HepG2 (cell line): ENCODE results near the gene TAF7. TPM values are rescaled to one million over a fixed set of nuclear protein-coding genes. Genes with fewer than 3 reads are reported as not detected.

Source experiments
- ATAC-seq: fragments of 200-7000 bp; cut with Tn5 transposase; 3 replicates; pipeline ENCODE4 v1.9.1; 2020; ENCODE audit warnings: mild to moderate bottlenecking, moderate library complexity
- BruUV-seq: library from RNA; stranded (reverse); fragments of 400-500 nt; replicated peaks from 2 replicates; lab custom pipeline; 2021; lab: Mats Ljungman, UMichigan
- CTCF ChIA-PET: fragments of 300-600 bp; formaldehyde crosslinking; extraction: SDS; loops from one replicate; lab custom pipeline; 2021; ENCODE audit warnings: low total read pairs, inconsistent platforms, low intra/inter-chr PET ratio; lab: Yijun Ruan, JAX
- POLR2A ChIA-PET: fragments of 350-600 bp; sonication (Branson Sonifier 250); formaldehyde crosslinking; loops from one replicate; lab custom pipeline; 2020; ENCODE audit warnings: antibody characterized with exemption, inconsistent platforms; lab: Yijun Ruan, JAX
- DNase-seq: peaks from one replicate; pipeline ENCODE4 v3.0.0-alpha.2; 2015; ENCODE audit warnings: low spot score
- FAIRE-seq: peaks from 3 replicates; lab custom pipeline; 2011; peaks lifted over from hg19 to GRCh38; lab: Jason Lieb, UNC
- H2AFZ ChIP-seq: one replicate; pipeline ENCODE4 v1.6.1; 2011; ENCODE audit warnings: low read length, inconsistent platforms
- H3K27ac ChIP-seq: fragments of 300-600 bp; 3 replicates; pipeline ENCODE4 v1.8.0; 2011; ENCODE audit warnings: mixed run types, mild to moderate bottlenecking, mixed read lengths, low read length, inconsistent platforms; ENCODE audit not compliant: insufficient read depth; ENCODE audit errors: extremely low read length
- H3K27me3 ChIP-seq, 2 experiments: fragments of 200-600 bp in 1 of 2; 2 replicates in 1 of 2; 3 replicates in 1 of 2; pipeline versions ENCODE4 v1.6.0 to v1.8.0; 2011; ENCODE audit warnings: low read length in 2 of 2, mild to moderate bottlenecking in 2 of 2, moderate library complexity in 2 of 2, inconsistent platforms in 1 of 2; ENCODE audit not compliant: insufficient read depth in 2 of 2, control insufficient read depth in 1 of 2
- H3K36me3 ChIP-seq, 2 experiments: fragments of 200-600 bp in 1 of 2; replicated peaks in 1 of 2; 2 replicates in 1 of 2; 3 replicates in 1 of 2; pipeline versions ENCODE4 v1.5.1 to v1.8.0; 2011; ENCODE audit warnings: low read length in 2 of 2, inconsistent platforms in 1 of 2; ENCODE audit not compliant: insufficient read depth in 2 of 2, control insufficient read depth in 1 of 2
- H3K4me1 ChIP-seq: 2 replicates; pipeline ENCODE4 v1.5.1; 2012; ENCODE audit warnings: low read length, inconsistent platforms; ENCODE audit not compliant: insufficient read depth
- H3K4me2 ChIP-seq: 2 replicates; pipeline ENCODE4 v1.6.0; 2011; ENCODE audit warnings: low read depth, low read length, inconsistent platforms
- H3K4me3 ChIP-seq, 3 experiments: fragments of 200-600 bp in 1 of 3; sonication (generic), shearing (Covaris generic) in 1 of 3; replicated peaks in 1 of 3; 2 replicates each; pipeline ENCODE4 v1.5.1; 2011 to 2016; ENCODE audit warnings: low read length in 3 of 3, inconsistent platforms in 2 of 3, low read depth in 2 of 3, mild to moderate bottlenecking in 2 of 3, control low read depth in 1 of 3, mixed read lengths in 1 of 3; ENCODE audit not compliant: insufficient read depth in 1 of 3
- H3K79me2 ChIP-seq: one replicate; pipeline ENCODE4 v1.6.1; 2011; ENCODE audit warnings: low read length, inconsistent platforms; ENCODE audit not compliant: insufficient read depth
- H3K9ac ChIP-seq: 2 replicates; pipeline ENCODE4 v1.6.0; 2011; ENCODE audit warnings: mild to moderate bottlenecking, low read depth, low read length, inconsistent platforms; ENCODE audit not compliant: insufficient read depth
- H3K9me3 ChIP-seq: 2 replicates; pipeline ENCODE4 v1.5.1; 2012; ENCODE audit warnings: mild to moderate bottlenecking, low read length
- H4K20me1 ChIP-seq: 2 replicates; pipeline ENCODE4 v1.6.0; 2011; ENCODE audit warnings: inconsistent platforms, mild to moderate bottlenecking, low read length, moderate library complexity; ENCODE audit not compliant: insufficient read depth
- CBX1 ChIP-seq: IDR thresholded peaks from one replicate; pipeline ENCODE4 v1.6.1; 2016; ENCODE audit warnings: antibody characterized with exemption, low read depth
- FOXK2 ChIP-seq: fragments of 450-650 bp; IDR thresholded peaks from 2 replicates; pipeline ENCODE4 v1.6.1; 2016
- JARID2 ChIP-seq: sonication (generic); formaldehyde crosslinking; IDR thresholded peaks from 2 replicates; pipeline ENCODE4 v1.8.1; 2023; ENCODE audit warnings: missing genetic modification reagents, inconsistent platforms; ENCODE audit not compliant: insufficient replicate concordance
- MIXL1 ChIP-seq: IDR thresholded peaks from 2 replicates; pipeline ENCODE4 v1.6.1; 2016
- SALL1 ChIP-seq: sonication (generic); formaldehyde crosslinking; IDR thresholded peaks from 2 replicates; pipeline ENCODE4 v1.8.0; 2022; ENCODE audit warnings: mild to moderate bottlenecking, missing genetic modification reagents
- ZNF44 ChIP-seq: sonication (generic); formaldehyde crosslinking; IDR thresholded peaks from 2 replicates; pipeline ENCODE4 v1.5.1; 2020; ENCODE audit warnings: mild to moderate bottlenecking, missing genetic modification reagents
- ZNF556 ChIP-seq: sonication (generic); formaldehyde crosslinking; IDR thresholded peaks from 2 replicates; pipeline ENCODE4 v1.4.0; 2020; ENCODE audit warnings: mild to moderate bottlenecking, missing genetic modification reagents, borderline replicate concordance
- ZNF605 ChIP-seq: sonication (generic); formaldehyde crosslinking; IDR thresholded peaks from 2 replicates; pipeline ENCODE4 v1.8.0; 2022; ENCODE audit warnings: mild to moderate bottlenecking, missing genetic modification reagents
- WGBS: methylation state at CpG from one replicate; pipeline ENCODE4 v1.1.6; 2017; ENCODE audit warnings: low lambda C conversion rate; 5-methylcytosine and 5-hydroxymethylcytosine counted together
- in situ Hi-C: cut with HindIII; loops from 2 replicates; pipeline ENCODE4 v1.10.0; 2017; ENCODE audit warnings: low pct_unique_long_range_greater_than_20kb; ENCODE audit not compliant: extremely low pct_ligation_motif_present
- intact Hi-C: fragments of 100-400 bp; cut with micrococcal nuclease; formaldehyde crosslinking; loops from one replicate; pipeline ENCODE4 v1.10.0; 2022; ENCODE audit not compliant: unreplicated experiment
- polyA plus RNA-seq, 8 experiments: library from polyadenylated mRNA; depleted of rRNA in 3 of 8; stranded (reverse) in 7 of 8; unstranded in 1 of 8; fragments of >200 nt; fragmentation: Illumina TruSeq in 4 of 8; extraction: Trizol in 4 of 8; gene quantifications; 2 replicates each; pipeline versions ENCODE4 v1.2.1 to v1.2.3, GENCODE V29; 2011 to 2016; ENCODE audit warnings: low read depth in 4 of 8, missing spikeins in 1 of 8, mixed read lengths in 1 of 8; ENCODE audit not compliant: insufficient read depth in 1 of 8
- total RNA-seq, 5 experiments: library from RNA; depleted of rRNA; stranded (reverse); fragments of >200 nt; fragmentation: Illumina TruSeq; extraction: Trizol; gene quantifications; 2 replicates each; pipeline ENCODE4 v1.2.3, GENCODE V29; 2016; ENCODE audit warnings: low read depth in 1 of 5
- TF ChIP-seq, protein P1 (sequence below), 2 experiments: sonication (generic) in 1 of 2; formaldehyde crosslinking in 1 of 2; IDR thresholded peaks; 2 replicates each; pipeline versions ENCODE4 v1.4.0 to v1.6.1; 2018 to 2020; ENCODE audit warnings: missing genetic modification reagents in 2 of 2, borderline replicate concordance in 1 of 2, low read depth in 1 of 2, mild to moderate bottlenecking in 1 of 2, missing biosample characterization in 1 of 2
- TF ChIP-seq, protein P2 (sequence below): sonication (generic); formaldehyde crosslinking; IDR thresholded peaks from 2 replicates; pipeline ENCODE4 v1.5.0; 2020; ENCODE audit warnings: mild to moderate bottlenecking, missing genetic modification reagents, moderate library complexity
- TF ChIP-seq, protein P3 (sequence below): sonication (generic); formaldehyde crosslinking; IDR thresholded peaks from 2 replicates; pipeline ENCODE4 v1.4.0; 2020; ENCODE audit warnings: missing genetic modification reagents, mild to moderate bottlenecking, borderline replicate concordance
- TF ChIP-seq, protein P4 (sequence below): sonication (generic); formaldehyde crosslinking; IDR thresholded peaks from 2 replicates; pipeline ENCODE4 v1.4.0; 2020; ENCODE audit warnings: missing genetic modification reagents

TAF7 gene
- total and polyA plus RNA-seq, 2 of the 13 experiments (the other 11 are each of a cell fraction or from before 2014, with no cell fraction given), result 41.6 to 61.5 TPM

DNA sequence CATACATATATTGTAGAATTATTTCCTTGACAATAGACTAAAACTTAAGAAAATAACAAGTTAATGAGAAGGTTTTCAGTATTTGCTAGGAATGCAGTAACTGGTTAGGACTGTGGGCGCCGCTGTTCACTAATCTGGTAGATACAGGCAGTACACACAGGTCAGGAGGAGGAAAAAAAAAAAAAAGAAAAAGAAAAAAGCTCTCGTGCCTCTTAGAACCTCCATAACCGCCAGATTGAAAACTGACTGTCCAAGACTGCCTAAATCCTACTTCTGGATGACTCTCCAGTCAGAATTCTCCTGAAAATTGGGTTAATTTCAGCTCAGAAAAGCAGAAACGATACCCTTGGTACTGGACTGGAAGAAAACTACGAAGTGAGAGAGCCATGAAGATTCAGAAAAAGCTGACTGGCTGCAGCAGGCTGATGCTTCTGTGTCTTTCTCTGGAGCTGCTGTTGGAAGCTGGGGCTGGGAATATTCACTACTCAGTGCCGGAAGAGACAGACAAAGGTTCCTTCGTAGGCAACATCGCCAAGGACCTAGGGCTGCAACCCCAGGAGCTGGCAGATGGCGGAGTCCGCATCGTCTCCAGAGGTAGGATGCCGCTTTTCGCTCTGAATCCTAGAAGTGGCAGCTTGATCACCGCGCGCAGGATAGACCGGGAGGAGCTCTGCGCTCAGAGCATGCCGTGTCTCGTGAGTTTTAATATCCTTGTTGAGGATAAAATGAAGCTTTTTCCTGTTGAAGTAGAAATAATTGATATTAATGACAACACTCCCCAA lies 9.9 kb upstream of the TAF7 start, which contains the start of gene PCDHGA1:
Gene PCDHGA1 (plus strand): TSS at position 216 of the 782 bp plus-strand sequence.
- intact Hi-C loops, result no loop called here
- FAIRE-seq (peak; percentile 78), ATAC-seq (peak; percentile 92)
- 0 out of 2 replicates have a peak, but pooled peaks have one; percentile 31 for TF ChIP-seq MIXL1 (CRISPR knock-in tag)
- 0 out of 2 replicates have a peak, but pooled peaks have one; percentile 44 for TF ChIP-seq ZNF44
- TF ChIP-seq CBX1, result peak; percentile 23
- TF ChIP-seq, protein P1, sequence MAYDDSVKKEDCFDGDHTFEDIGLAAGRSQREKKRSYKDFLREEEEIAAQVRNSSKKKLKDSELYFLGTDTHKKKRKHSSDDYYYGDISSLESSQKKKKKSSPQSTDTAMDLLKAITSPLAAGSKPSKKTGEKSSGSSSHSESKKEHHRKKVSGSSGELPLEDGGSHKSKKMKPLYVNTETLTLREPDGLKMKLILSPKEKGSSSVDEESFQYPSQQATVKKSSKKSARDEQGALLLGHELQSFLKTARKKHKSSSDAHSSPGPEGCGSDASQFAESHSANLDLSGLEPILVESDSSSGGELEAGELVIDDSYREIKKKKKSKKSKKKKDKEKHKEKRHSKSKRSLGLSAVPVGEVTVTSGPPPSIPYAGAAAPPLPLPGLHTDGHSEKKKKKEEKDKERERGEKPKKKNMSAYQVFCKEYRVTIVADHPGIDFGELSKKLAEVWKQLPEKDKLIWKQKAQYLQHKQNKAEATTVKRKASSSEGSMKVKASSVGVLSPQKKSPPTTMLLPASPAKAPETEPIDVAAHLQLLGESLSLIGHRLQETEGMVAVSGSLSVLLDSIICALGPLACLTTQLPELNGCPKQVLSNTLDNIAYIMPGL (CRISPR knock-in tag; IDR thresholded peaks at IDR 0.05; ENCODE audit: borderline replicate concordance in 1 of 2, low read depth in 1 of 2), result peak; percentile 43 to 48; a peak in 2 of 4 replicates
- no peak for TF ChIP-seq SALL1 (CRISPR knock-in tag)
- peak; percentile 21; the same call in 1 of the 2 replicates for TF ChIP-seq ZNF556 (CRISPR knock-in tag)
- no peak for TF ChIP-seq JARID2 (CRISPR knock-in tag)
- TF ChIP-seq, protein P2, sequence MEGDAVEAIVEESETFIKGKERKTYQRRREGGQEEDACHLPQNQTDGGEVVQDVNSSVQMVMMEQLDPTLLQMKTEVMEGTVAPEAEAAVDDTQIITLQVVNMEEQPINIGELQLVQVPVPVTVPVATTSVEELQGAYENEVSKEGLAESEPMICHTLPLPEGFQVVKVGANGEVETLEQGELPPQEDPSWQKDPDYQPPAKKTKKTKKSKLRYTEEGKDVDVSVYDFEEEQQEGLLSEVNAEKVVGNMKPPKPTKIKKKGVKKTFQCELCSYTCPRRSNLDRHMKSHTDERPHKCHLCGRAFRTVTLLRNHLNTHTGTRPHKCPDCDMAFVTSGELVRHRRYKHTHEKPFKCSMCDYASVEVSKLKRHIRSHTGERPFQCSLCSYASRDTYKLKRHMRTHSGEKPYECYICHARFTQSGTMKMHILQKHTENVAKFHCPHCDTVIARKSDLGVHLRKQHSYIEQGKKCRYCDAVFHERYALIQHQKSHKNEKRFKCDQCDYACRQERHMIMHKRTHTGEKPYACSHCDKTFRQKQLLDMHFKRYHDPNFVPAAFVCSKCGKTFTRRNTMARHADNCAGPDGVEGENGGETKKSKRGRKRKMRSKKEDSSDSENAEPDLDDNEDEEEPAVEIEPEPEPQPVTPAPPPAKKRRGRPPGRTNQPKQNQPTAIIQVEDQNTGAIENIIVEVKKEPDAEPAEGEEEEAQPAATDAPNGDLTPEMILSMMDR (CRISPR knock-in tag), result peak; percentile 58
- TF ChIP-seq, protein P3, sequence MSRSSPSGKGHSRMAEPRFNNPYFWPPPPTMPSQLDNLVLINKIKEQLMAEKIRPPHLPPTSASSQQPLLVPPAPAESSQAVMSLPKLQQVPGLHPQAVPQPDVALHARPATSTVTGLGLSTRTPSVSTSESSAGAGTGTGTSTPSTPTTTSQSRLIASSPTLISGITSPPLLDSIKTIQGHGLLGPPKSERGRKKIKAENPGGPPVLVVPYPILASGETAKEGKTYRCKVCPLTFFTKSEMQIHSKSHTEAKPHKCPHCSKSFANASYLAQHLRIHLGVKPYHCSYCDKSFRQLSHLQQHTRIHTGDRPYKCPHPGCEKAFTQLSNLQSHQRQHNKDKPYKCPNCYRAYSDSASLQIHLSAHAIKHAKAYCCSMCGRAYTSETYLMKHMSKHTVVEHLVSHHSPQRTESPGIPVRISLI (CRISPR knock-in tag), result peak; percentile 87
- no peak for TF ChIP-seq FOXK2
- TF ChIP-seq, protein P4, sequence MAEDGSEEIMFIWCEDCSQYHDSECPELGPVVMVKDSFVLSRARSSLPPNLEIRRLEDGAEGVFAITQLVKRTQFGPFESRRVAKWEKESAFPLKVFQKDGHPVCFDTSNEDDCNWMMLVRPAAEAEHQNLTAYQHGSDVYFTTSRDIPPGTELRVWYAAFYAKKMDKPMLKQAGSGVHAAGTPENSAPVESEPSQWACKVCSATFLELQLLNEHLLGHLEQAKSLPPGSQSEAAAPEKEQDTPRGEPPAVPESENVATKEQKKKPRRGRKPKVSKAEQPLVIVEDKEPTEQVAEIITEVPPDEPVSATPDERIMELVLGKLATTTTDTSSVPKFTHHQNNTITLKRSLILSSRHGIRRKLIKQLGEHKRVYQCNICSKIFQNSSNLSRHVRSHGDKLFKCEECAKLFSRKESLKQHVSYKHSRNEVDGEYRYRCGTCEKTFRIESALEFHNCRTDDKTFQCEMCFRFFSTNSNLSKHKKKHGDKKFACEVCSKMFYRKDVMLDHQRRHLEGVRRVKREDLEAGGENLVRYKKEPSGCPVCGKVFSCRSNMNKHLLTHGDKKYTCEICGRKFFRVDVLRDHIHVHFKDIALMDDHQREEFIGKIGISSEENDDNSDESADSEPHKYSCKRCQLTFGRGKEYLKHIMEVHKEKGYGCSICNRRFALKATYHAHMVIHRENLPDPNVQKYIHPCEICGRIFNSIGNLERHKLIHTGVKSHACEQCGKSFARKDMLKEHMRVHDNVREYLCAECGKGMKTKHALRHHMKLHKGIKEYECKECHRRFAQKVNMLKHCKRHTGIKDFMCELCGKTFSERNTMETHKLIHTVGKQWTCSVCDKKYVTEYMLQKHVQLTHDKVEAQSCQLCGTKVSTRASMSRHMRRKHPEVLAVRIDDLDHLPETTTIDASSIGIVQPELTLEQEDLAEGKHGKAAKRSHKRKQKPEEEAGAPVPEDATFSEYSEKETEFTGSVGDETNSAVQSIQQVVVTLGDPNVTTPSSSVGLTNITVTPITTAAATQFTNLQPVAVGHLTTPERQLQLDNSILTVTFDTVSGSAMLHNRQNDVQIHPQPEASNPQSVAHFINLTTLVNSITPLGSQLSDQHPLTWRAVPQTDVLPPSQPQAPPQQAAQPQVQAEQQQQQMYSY (CRISPR knock-in tag), result no peak
- 0 out of 2 replicates have a peak, but pooled peaks have one; percentile 55 for TF ChIP-seq ZNF605 (CRISPR knock-in tag)

More for the DNA sequence above, 9.9 kb upstream of the TAF7 start, which contains the start of gene PCDHGA1:
- peaks cover 15% of the 10 kb centered on the region for H3K4me1 ChIP-seq
- H3K27me3 ChIP-seq, result peaks cover 0 to 15% of the 10 kb centered on the region in 2 experiments; a peak in 2 of 5 replicates
- POLR2A ChIA-PET, result interaction anchor here (0.7 to 1.6 kb wide), 3 partner anchors 10 to 967 kb away, joined by 3 to 22 read pairs (median 5); partner anchors contain the start of gene TAF7
- 0 out of 2 replicates have a peak, but pooled peaks cover 4% of the 10 kb centered on the region for H3K9me3 ChIP-seq
- H3K79me2 ChIP-seq, result no peaks in the 10 kb centered on the region
- CTCF ChIA-PET, result interaction anchor here (0.7 to 1.2 kb wide), 2 partner anchors 194 to 227 kb away, joined by 3 to 4 read pairs; no protein-coding TSS in a partner anchor
- H2AFZ ChIP-seq, result peak within 1 kb of the TSS; percentile 100
- peak within 1 kb of the TSS; percentile 68 for H3K9ac ChIP-seq
- peak within 1 kb of the TSS; percentile 97 for H3K4me2 ChIP-seq
- 10% methylated on average over 14 of the region's 21 CpGs for WGBS
- BruUV-seq, result no TSS peak
- in situ Hi-C loops, result no loop called here
- H3K4me3 ChIP-seq, result peak within 1 kb of the TSS; percentile 61 to 71 (median 61)
- DNase-seq, result peak; percentile 51
- H4K20me1 ChIP-seq, result no peaks in the 10 kb centered on the region
- H3K27ac ChIP-seq, result no peak within 1 kb of the TSS
- no peaks in the 10 kb centered on the region for H3K36me3 ChIP-seq
